HEK293T (cell line): ENCODE results near the gene PICK1.

Experiments used
- ARNT ChIP-seq: fragments of 450-650 bp; IDR thresholded peaks from 2 replicates; pipeline ENCODE4 v1.6.1; 2017; ENCODE audit warnings: mild to moderate bottlenecking
- BHLHE40 ChIP-seq: fragments of 450-650 bp; IDR thresholded peaks from 2 replicates; pipeline ENCODE4 v1.6.1; 2016; ENCODE audit warnings: mild to moderate bottlenecking, moderate library complexity, borderline replicate concordance
- FOXK2 ChIP-seq: fragments of 450-650 bp; IDR thresholded peaks from 2 replicates; pipeline ENCODE4 v1.6.1; 2016; ENCODE audit warnings: mild to moderate bottlenecking
- FOXM1 ChIP-seq: fragments of 450-650 bp; IDR thresholded peaks from 2 replicates; pipeline ENCODE4 v1.6.1; 2017; ENCODE audit warnings: mild to moderate bottlenecking, borderline replicate concordance
- LEF1 ChIP-seq: fragments of 450-650 bp; IDR thresholded peaks from 2 replicates; pipeline ENCODE4 v1.6.1; 2017; ENCODE audit warnings: mild to moderate bottlenecking, borderline replicate concordance
- NFRKB ChIP-seq: fragments of 450-650 bp; IDR thresholded peaks from 2 replicates; pipeline ENCODE4 v1.6.1; 2016; ENCODE audit warnings: mild to moderate bottlenecking, moderate library complexity
- PKNOX1 ChIP-seq: fragments of 450-650 bp; IDR thresholded peaks from 2 replicates; pipeline ENCODE4 v1.6.1; 2016
- SP1 ChIP-seq: fragments of 450-650 bp; IDR thresholded peaks from 2 replicates; pipeline ENCODE4 v1.6.1; 2017
- TARDBP ChIP-seq: fragments of 450-650 bp; IDR thresholded peaks from 2 replicates; pipeline ENCODE4 v1.6.1; 2016

DNA sequence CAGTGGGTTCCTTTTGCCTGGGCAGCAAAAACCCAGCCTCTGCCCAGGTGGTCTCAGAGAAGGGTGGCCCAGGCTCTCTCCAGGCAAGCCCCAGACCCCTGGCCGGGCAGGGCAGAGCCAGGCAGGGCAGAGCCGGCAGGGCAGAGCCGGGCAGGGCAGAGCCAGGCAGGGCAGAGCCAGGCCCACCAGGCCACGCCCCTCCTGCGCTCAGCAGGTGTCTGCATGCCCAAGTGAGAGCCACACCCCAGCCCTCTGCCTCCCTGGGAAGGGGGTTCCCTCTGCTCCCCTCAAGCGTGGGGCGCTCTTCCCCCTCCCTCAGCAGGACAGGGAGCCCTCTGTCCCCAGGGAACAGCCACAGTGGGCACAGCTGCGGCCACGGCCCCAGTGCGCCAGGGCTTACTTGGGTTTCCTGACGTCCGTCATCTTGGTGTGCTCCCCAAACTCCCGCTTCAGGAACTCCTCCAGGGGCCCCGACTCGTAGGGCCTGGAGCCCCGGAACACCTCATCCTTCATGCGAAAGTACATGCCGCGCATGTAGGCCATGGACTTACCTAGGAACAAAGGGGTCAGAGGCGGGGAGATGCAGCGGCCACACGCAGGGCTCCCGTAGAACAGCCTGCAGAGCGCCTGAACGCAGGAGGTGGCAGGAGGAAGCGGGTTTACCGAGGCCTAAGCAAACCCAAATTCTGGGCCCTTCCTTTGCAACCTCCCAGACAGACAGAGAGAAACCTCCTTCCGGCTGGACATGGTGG lies 63.3 kb downstream of the PICK1 start:
- TF ChIP-seq BHLHE40 (no peak), NFRKB (no peak), FOXK2 (no peak), FOXM1 (no peak), SP1 (no peak), LEF1 (no peak), TARDBP (no peak), PKNOX1 (no peak), ARNT (no peak)
